ENCODE results near the gene ACVR1C.
A peak's percentile ranks its signal among the peaks of the same experiment; 100 is the strongest.
"Not testable (repeated sequence)": the region's sequence is repeated elsewhere in the genome, so short reads cannot be mapped to it uniquely, and the experiment has no call there.

ACVR1C gene

DNA sequence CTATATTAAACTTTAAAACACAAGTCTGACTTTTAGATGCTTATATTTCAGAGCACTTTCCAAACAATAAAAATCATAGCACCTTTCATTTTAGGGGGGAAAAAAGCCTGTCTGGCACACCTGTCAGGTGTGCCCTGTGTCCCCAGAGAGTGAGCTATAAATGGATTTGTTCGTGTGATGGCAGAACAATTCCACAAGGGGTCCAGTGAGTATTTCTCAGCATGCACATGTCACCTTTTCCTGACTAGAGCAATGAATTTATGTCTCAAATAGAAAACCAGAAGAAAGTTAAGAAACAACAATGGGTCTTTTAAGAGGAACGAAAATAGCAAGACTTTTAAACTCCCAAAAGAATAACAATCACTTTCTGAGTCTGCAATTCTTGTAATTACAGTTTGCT lies 55.9 kb downstream of the ACVR1C start:
- DNase-seq, result no peak

DNA sequence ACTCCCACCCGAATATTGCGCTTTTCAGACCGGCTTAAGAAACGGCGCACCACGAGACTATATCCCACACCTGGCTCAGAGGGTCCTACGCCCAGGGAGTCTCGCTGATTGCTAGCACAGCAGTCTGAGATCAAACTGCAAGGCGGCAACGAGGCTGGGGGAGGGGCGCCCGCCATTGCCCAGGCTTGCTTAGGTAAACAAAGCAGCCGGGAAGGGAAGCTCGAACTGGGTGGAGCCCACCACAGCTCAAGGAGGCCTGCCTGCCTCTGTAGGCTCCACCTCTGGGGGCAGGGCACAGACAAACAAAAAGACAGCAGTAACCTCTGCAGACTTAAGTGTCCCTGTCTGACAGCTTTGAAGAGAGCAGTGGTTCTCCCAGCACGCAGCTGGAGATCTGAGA lies 62.0 kb downstream of the ACVR1C start:
- DNase-seq, result not testable (repeated sequence)

DNA sequence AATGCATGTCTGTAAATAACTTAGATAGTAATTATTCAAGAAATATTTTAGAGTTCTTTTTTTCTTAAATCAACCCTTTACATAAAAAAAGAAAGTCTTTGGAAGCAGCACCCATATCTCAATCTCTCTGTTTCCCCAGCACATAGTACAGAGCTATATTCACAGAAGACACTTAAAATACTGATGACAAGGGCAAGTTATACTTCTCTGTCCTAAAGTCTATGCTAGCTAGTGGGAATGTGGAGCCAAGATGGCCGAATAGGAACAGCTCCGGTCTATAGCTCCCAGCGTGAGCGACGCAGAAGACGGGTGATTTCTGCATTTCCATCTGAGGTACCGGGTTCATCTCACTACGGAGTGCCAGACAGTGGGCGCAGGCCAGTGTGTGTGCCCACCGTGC lies 62.6 kb downstream of the ACVR1C start:
- not testable (repeated sequence) for DNase-seq

GRCh38 chr2:157565550-157565949 lies 63.1 kb downstream of the ACVR1C start:
- DNase-seq, result no peak

- no peak for DNase-seq
Observed at GRCh38 chr2:157559890-157560289, 68.8 kb downstream of the ACVR1C start.

DNA sequence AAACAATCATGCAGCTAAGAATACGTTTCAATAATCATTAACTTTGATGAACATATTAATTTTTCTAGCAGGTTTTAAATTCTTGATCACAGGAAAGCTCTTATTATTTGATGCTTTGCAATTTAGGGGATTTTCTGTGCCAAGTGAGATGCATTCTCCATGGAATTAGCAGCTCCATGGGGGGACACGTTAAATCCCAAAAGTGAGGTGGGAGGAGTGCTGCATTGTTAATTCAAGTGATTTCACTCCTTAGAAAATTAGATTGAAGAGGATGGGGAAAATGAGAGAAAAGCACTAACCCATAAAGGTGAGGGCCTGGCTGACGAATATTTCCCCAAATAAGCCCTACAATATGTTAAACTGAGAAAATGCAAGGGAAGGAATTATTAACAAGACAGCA lies 69.2 kb downstream of the ACVR1C start:
- DNase-seq, result no peak

- no peak for DNase-seq
Observed at GRCh38 chr2:157559061-157559460, 69.6 kb downstream of the ACVR1C start.

DNA sequence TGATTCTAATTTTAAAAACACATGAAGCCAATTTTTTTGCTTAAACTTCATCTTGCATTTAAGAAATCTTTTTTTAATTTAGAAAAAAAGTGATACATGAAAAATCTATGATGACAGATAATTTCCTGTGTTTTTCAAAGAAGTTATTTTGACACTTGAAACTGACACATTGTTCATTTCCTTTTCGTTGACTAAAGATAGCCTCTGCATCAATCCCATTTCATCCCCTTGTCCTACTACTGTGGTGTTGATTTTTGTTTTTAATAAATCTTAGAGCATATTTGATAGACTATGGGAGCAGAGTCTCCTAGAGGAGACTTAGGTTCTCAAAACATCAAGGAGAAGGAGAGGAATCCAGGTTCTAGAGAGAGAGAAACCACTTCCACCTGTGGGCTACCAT lies 70.9 kb downstream of the ACVR1C start:
- DNase-seq, result no peak

DNA sequence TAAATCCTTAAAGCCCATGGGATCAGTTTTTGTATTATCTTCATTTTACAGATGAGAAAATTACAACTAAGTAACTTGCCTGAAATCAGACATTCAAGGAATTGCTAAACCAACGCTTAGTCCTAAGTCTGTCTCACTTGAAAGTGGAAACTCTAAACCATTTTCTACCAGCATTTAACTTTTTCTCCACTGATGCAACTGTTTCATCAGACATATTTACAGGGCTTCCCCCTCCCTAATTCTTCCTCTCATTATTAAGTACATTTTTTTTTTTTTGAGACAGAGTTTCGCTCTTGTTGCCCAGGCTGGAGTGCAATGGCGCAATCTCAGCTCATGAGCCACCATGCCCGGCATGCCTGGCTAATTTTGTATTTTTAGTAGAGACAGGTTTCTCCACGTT lies 88.6 kb downstream of the ACVR1C start:
- DNase-seq, result no peak

DNA sequence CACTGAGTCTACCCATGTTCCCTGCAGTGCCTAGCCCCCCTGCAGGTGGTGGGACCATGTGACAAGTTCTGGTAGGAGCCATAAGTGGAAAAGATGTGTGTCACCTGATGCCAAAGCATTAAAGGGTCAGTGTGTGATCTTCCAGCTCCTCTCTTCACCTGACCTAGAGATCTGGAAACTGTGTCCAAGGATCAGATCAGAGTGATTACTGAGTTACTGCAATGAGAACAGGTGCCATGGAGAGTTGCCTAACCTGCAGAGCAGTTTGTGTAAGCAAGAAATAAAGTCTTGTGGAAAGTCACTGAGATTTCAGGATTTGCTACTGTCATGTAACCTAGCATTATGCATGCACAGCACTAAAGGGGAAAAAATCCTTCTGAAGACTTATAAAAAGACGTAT lies 90.6 kb downstream of the ACVR1C start:
- DNase-seq, result no peak

DNA sequence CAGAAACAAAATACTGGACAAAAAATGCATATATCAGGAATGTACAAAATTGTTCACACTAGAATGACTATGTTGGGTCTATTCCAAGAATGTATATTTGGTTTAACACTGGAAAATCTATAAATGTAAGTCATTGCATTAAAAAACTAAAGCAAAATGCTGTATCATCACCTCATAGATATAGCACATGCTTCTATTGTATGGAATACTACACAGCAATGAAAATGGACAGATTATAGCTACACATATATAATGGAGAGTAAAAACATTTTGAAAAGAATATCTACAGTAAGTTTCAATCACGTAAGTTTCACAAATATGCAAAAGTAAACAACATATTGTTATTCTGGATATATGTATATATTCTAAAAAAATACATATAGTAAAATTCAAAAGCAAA lies 91.8 kb downstream of the ACVR1C start:
- DNase-seq, result no peak

- no peak for DNase-seq
Observed at GRCh38 chr2:157528963-157529751, 99.5 kb downstream of the ACVR1C start.

GRCh38 chr2:157526070-157526469 lies 102.6 kb downstream of the ACVR1C start:
- DNase-seq, result no peak

- DNase-seq, result no peak
Observed at GRCh38 chr2:157523270-157524247, 105.1 kb downstream of the ACVR1C start.

DNA sequence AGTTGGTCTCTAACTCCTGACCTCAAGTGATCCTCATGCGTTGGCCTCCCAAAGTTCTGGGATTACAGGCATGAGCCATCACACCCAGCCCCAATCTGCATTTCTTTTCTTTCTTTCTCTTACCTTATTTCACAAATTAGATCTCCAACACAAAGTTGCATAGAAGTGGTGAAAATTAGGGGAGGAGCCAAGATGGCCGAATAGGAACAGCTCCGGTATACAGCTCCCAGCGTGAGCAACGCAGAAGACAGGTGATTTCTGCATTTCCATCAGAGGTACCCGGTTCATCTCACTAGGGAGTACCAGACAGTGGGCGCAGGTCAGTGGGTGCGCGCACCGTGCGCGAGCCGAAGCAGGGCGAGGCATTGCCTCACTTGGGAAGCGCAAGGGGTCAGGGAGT lies 113.7 kb downstream of the ACVR1C start:
- DNase-seq, result not testable (repeated sequence)

- DNase-seq, result no peak
Observed at GRCh38 chr2:157509744-157510143, 118.9 kb downstream of the ACVR1C start.

GRCh38 chr2:157508676-157509075 lies 120.0 kb downstream of the ACVR1C start:
- DNase-seq, result peak; percentile 56 to 70

GRCh38 chr2:157506586-157506985 lies 122.1 kb downstream of the ACVR1C start:
- no peak for DNase-seq

GRCh38 chr2:157504623-157505022 lies 124.0 kb downstream of the ACVR1C start:
- DNase-seq, result no peak

GRCh38 chr2:157501026-157501425 lies 127.6 kb downstream of the ACVR1C start:
- DNase-seq, result no peak

- no peak for DNase-seq
Observed at GRCh38 chr2:157500334-157500733, 128.3 kb downstream of the ACVR1C start.

GRCh38 chr2:157498483-157498882 lies 130.2 kb downstream of the ACVR1C start:
- no peak for DNase-seq

GRCh38 chr2:157497638-157498314 lies 130.9 kb downstream of the ACVR1C start:
- DNase-seq, result peak; percentile 37 to 63
